K562 (cell line): ENCODE measurements around the gene AGBL1. TPM values are rescaled to one million over a fixed set of nuclear protein-coding genes. Genes with fewer than 3 reads are reported as not detected.

Experiments
- ATAC-seq: fragments of 200-7000 bp; cut with Tn5 transposase; 3 replicates; pipeline ENCODE4 v1.9.1; 2020; ENCODE audit warnings: moderate library complexity
- BruUV-seq: library from RNA; stranded (reverse); fragments of 400-500 nt; replicated peaks from 2 replicates; lab custom pipeline; 2021; lab: Mats Ljungman, UMichigan
- CTCF ChIA-PET: fragments of 300-600 bp; formaldehyde crosslinking; extraction: SDS; loops from one replicate; lab custom pipeline; 2021; ENCODE audit warnings: low intra/inter-chr PET ratio; lab: Yijun Ruan, JAX
- POLR2A ChIA-PET: fragments of 300-600, 350-650 bp; sonication (Branson Sonifier 250); formaldehyde crosslinking; extraction: SDS; loops from one replicate; lab custom pipeline; 2021; ENCODE audit warnings: antibody characterized with exemption, inconsistent platforms; lab: Yijun Ruan, JAX
- DNase-seq, 4 experiments: peaks; one replicate each; pipeline versions ENCODE4 v3.0.0 to v3.0.0-alpha.2; 2011 to 2018; ENCODE audit warnings: low spot score in 3 of 4, mixed read lengths in 3 of 4; ENCODE audit errors: extremely low read depth in 1 of 4
- FAIRE-seq: peaks from 2 replicates; lab custom pipeline; 2011; peaks lifted over from hg19 to GRCh38; lab: Jason Lieb, UNC
- H2AFZ ChIP-seq: 2 replicates; pipeline ENCODE4 v1.6.0; 2011; ENCODE audit warnings: low read depth, low read length, control low read depth, inconsistent platforms
- H3K27ac ChIP-seq: fragments of 200-600 bp; 3 replicates; pipeline ENCODE4 v1.8.0; 2011; ENCODE audit warnings: low read depth, mild to moderate bottlenecking, control low read depth, inconsistent platforms, low read length, moderate library complexity, mixed read lengths; ENCODE audit errors: extremely low read depth
- H3K27me3 ChIP-seq, 2 experiments: fragments of 300-600 bp in 1 of 2; 2 replicates in 1 of 2; 3 replicates in 1 of 2; pipeline versions ENCODE4 v1.6.0 to v1.8.0; 2011; ENCODE audit warnings: inconsistent platforms in 2 of 2, low read length in 2 of 2, mild to moderate bottlenecking in 1 of 2, mixed read lengths in 1 of 2, moderate library complexity in 1 of 2; ENCODE audit not compliant: control insufficient read depth in 2 of 2, insufficient read depth in 2 of 2
- H3K36me3 ChIP-seq: fragments of 300-600 bp; 3 replicates; pipeline ENCODE4 v1.8.0; 2011; ENCODE audit warnings: mild to moderate bottlenecking, low read length, inconsistent platforms; ENCODE audit not compliant: control insufficient read depth, insufficient read depth
- H3K4me1 ChIP-seq, 2 experiments: fragments of 200-600 bp in 1 of 2; replicated peaks in 1 of 2; 2 replicates in 1 of 2; 3 replicates in 1 of 2; pipeline versions ENCODE4 v1.5.1 to v1.8.0; 2011; ENCODE audit warnings: inconsistent platforms in 2 of 2, low read length in 2 of 2, mild to moderate bottlenecking in 1 of 2, mixed read lengths in 1 of 2, moderate library complexity in 1 of 2; ENCODE audit not compliant: control insufficient read depth in 2 of 2, insufficient read depth in 2 of 2
- H3K4me2 ChIP-seq: 2 replicates; pipeline ENCODE4 v1.6.1; 2011; ENCODE audit warnings: low read length, control low read depth, inconsistent platforms, mixed read lengths; ENCODE audit not compliant: insufficient read depth
- H3K4me3 ChIP-seq: fragments of 200-600 bp; sonication (generic), shearing (Covaris generic); 2 replicates; pipeline ENCODE4 v1.5.1; 2016; ENCODE audit warnings: control low read depth, inconsistent platforms
- H3K79me2 ChIP-seq: fragments of 200-600 bp; 3 replicates; pipeline ENCODE4 v1.8.0; 2011; ENCODE audit warnings: low read length, inconsistent platforms; ENCODE audit not compliant: control insufficient read depth, insufficient read depth
- H3K9ac ChIP-seq, 2 experiments: 2 replicates each; pipeline versions ENCODE4 v1.6.0 to v1.6.1; 2011; ENCODE audit warnings: low read depth in 2 of 2, low read length in 2 of 2, control low read depth in 1 of 2, inconsistent platforms in 1 of 2, mild to moderate bottlenecking in 1 of 2, mixed read lengths in 1 of 2; ENCODE audit not compliant: insufficient read depth in 1 of 2
- H3K9me1 ChIP-seq: one replicate; pipeline ENCODE4 v1.6.0; 2011; ENCODE audit warnings: inconsistent platforms, mild to moderate bottlenecking, low read length, moderate library complexity; ENCODE audit not compliant: control insufficient read depth, insufficient read depth
- H3K9me3 ChIP-seq: replicated peaks from 2 replicates; pipeline ENCODE4 v1.5.1; 2011; ENCODE audit warnings: low read depth, low read length, inconsistent platforms; ENCODE audit not compliant: control insufficient read depth, insufficient read depth
- H4K20me1 ChIP-seq: replicated peaks from 2 replicates; pipeline ENCODE4 v1.6.1; 2011; ENCODE audit warnings: low read length, inconsistent platforms, mixed read lengths; ENCODE audit not compliant: control insufficient read depth, insufficient read depth
- BRF1 ChIP-seq: IDR thresholded peaks from 3 replicates; pipeline ENCODE4 v1.6.1; 2011; ENCODE audit warnings: borderline replicate concordance, mild to moderate bottlenecking; ENCODE audit not compliant: insufficient read length; ENCODE audit errors: extremely low read depth
- HMG20B ChIP-seq: fragments of 250-450 bp; sonication (Bioruptor Pico); IDR thresholded peaks from 2 replicates; pipeline ENCODE4 v1.5.0; 2021; ENCODE audit warnings: mild to moderate bottlenecking
- ILK ChIP-seq: fragments of 450-650 bp; IDR thresholded peaks from 2 replicates; pipeline ENCODE4 v1.6.1; 2016; ENCODE audit warnings: missing genetic modification characterization, low read depth, mild to moderate bottlenecking, missing compliant biosample characterization, moderate library complexity, borderline replicate concordance
- JUNB ChIP-seq: fragments of 450-650 bp; formaldehyde crosslinking; conservative IDR thresholded peaks from 2 replicates; pipeline ENCODE4 v1.4.0; 2020; ENCODE audit warnings: mild to moderate bottlenecking
- MEF2D ChIP-seq: conservative IDR thresholded peaks from 2 replicates; pipeline ENCODE4 v1.6.1; 2016; ENCODE audit warnings: low read depth, missing genetic modification characterization, missing compliant biosample characterization
- MXD1 ChIP-seq: fragments of 250-450 bp; sonication (Bioruptor Pico); IDR thresholded peaks from 2 replicates; pipeline ENCODE4 v1.8.0; 2021; ENCODE audit warnings: borderline replicate concordance, mild to moderate bottlenecking, moderate library complexity; ENCODE audit not compliant: poor library complexity, severe bottlenecking
- RAD51 ChIP-seq: fragments of 450-650 bp; IDR thresholded peaks from 2 replicates; pipeline ENCODE4 v1.7.1; 2016; ENCODE audit warnings: low read depth, mild to moderate bottlenecking, borderline replicate concordance
- RFX1 ChIP-seq: fragments of 450-650 bp; IDR thresholded peaks from 2 replicates; pipeline ENCODE4 v1.6.1; 2016; ENCODE audit warnings: mild to moderate bottlenecking, moderate library complexity
- TAF15 ChIP-seq: fragments of 200-400 bp; formaldehyde crosslinking; IDR thresholded peaks from 2 replicates; pipeline ENCODE4 v1.6.1; 2017; ENCODE audit warnings: mild to moderate bottlenecking, low read depth, low read length, moderate library complexity
- TAF7 ChIP-seq: fragments of 450-650 bp; IDR thresholded peaks from 2 replicates; pipeline ENCODE4 v1.6.1; 2016; ENCODE audit warnings: missing genetic modification characterization, missing compliant biosample characterization
- ZBTB8A ChIP-seq: fragments of 450-650 bp; IDR thresholded peaks from 2 replicates; pipeline ENCODE4 v1.6.1; 2018; ENCODE audit warnings: mild to moderate bottlenecking, moderate library complexity; ENCODE audit not compliant: partially characterized antibody
- ZFP30 ChIP-seq: fragments of 250-450 bp; sonication (Bioruptor Pico); IDR thresholded peaks from 2 replicates; pipeline ENCODE4 v1.8.0; 2022; ENCODE audit warnings: moderate library complexity, mild to moderate bottlenecking, inconsistent platforms, borderline replicate concordance
- ZNF395 ChIP-seq: fragments of 200-800 bp; sonication (Bioruptor generic); IDR thresholded peaks from 2 replicates; pipeline ENCODE4 v1.6.1; 2017; ENCODE audit warnings: missing genetic modification characterization, missing compliant biosample characterization
- ZNF589 ChIP-seq: fragments of 200-800 bp; sonication (Bioruptor generic); IDR thresholded peaks from 2 replicates; pipeline ENCODE4 v1.6.1; 2016; ENCODE audit warnings: low read depth, missing genetic modification characterization, missing compliant biosample characterization
- WGBS: fragments of 100-300 bp; shearing (Covaris generic); methylation state at CpG from one replicate; pipeline ENCODE4 v1.1.6; 2016; ENCODE audit warnings: low coverage, mixed read lengths; ENCODE audit not compliant: insufficient coverage; ENCODE audit errors: missing lambda C conversion rate; 5-methylcytosine and 5-hydroxymethylcytosine counted together
- in situ Hi-C: fragments of 300-500 bp; cut with MboI; formaldehyde crosslinking; loops from 4 replicates; pipeline ENCODE4 v1.15.0; 2018; ENCODE audit warnings: inconsistent platforms, mixed read lengths
- intact Hi-C: fragments of 100-400 bp; cut with micrococcal nuclease; formaldehyde crosslinking; loops from 2 replicates; pipeline ENCODE4 v1.14.2; 2022
- polyA plus RNA-seq, 8 experiments: library from polyadenylated mRNA; depleted of rRNA in 4 of 8; stranded (reverse) in 5 of 8; unstranded in 3 of 8; fragments of >200 nt; fragmentation: Nextera tagmentation in 2 of 8; fragmentation: Illumina TruSeq in 1 of 8; extraction: Ambion mirVana in 2 of 8; extraction: Trizol in 1 of 8; gene quantifications; 2 replicates each; pipeline versions ENCODE4 v1.2.1 to v1.2.3, GENCODE V29; 2011 to 2014; ENCODE audit warnings: inconsistent platforms in 1 of 8, missing spikeins in 1 of 8
- total RNA-seq, 7 experiments: library from RNA; depleted of rRNA in 6 of 7; stranded (reverse); fragments of >200 nt in 6 of 7; fragmentation: Illumina TruSeq in 2 of 7; extraction: Trizol in 2 of 7; gene quantifications; 2 replicates each; pipeline versions ENCODE4 v1.2.1 to v1.2.3, GENCODE V29; 2011 to 2021; ENCODE audit warnings: low replicate concordance in 1 of 7

AGBL1 gene
- total and polyA plus RNA-seq, 9 of the 15 experiments (the other 6 are each of a cell fraction or from before 2014, with no cell fraction given), result not detected

GRCh38 chr15:86903642-86904421 lies 824.2 kb downstream of the AGBL1 start (continued):
- TF ChIP-seq ILK (no peak), MEF2D (no peak)

GRCh38 chr15:86905625-86906256 lies 826.1 kb downstream of the AGBL1 start:
- no peak overlapping the region for H2AFZ ChIP-seq
- no peaks in the 10 kb centered on the region for H3K36me3 ChIP-seq
- no TSS peak for BruUV-seq
- H3K9me1 ChIP-seq, result no peaks in the 10 kb centered on the region
- H3K4me3 ChIP-seq, result no peak overlapping the region
- H3K9me3 ChIP-seq, result no peaks in the 10 kb centered on the region
- no peaks in the 10 kb centered on the region for H3K4me1 ChIP-seq
- no peak overlapping the region for H3K4me2 ChIP-seq
- no peak for DNase-seq
- no peak overlapping the region for H3K9ac ChIP-seq
- ATAC-seq, result no peak
- H4K20me1 ChIP-seq, result no peaks in the 10 kb centered on the region
- CTCF ChIA-PET, result no interaction called here
- 0% methylated on average over 3 of the region's 3 CpGs for WGBS
- in situ Hi-C loops (loop anchor here (25.0 kb wide), 1 partner anchor 1332 kb away; no protein-coding TSS in a partner anchor), intact Hi-C loops (no loop called here)
- POLR2A ChIA-PET, result no interaction called here
- H3K27me3 ChIP-seq, result no peaks in the 10 kb centered on the region
- FAIRE-seq, result no peak
- H3K79me2 ChIP-seq, result no peaks in the 10 kb centered on the region
- H3K27ac ChIP-seq, result no peak overlapping the region
- TF ChIP-seq TAF15, result no peak
- no peak for TF ChIP-seq BRF1
- no peak for TF ChIP-seq ZNF395 (CRISPR knock-in tag)
- no peak for TF ChIP-seq ZBTB8A
- no peak for TF ChIP-seq JUNB (CRISPR knock-in tag)
- TF ChIP-seq RAD51, result no peak
- TF ChIP-seq TAF7 (tag), result no peak
- TF ChIP-seq ZFP30 (CRISPR knock-in tag), result no peak
- no peak for TF ChIP-seq ZNF589 (CRISPR knock-in tag)
- TF ChIP-seq MXD1 (CRISPR knock-in tag), result no peak
- no peak for TF ChIP-seq HMG20B (CRISPR knock-in tag)
- no peak for TF ChIP-seq RFX1
